MM.1S (cell line): ENCODE results near the gene SPATS2.

Experiments
- DNase-seq: peaks from one replicate; pipeline ENCODE4 v3.0.0-alpha.2; 2015
- H2AFZ ChIP-seq: fragments of 300-600 bp; sonication (generic); 2 replicates; pipeline ENCODE4 v1.6.0; 2016; ENCODE audit warnings: antibody characterized with exemption, low read length
- H3F3A ChIP-seq: fragments of 300-600 bp; sonication (generic); 2 replicates; pipeline ENCODE4 v1.6.1; 2016; ENCODE audit warnings: mild to moderate bottlenecking, antibody characterized with exemption, low read length, moderate library complexity, mixed read lengths; ENCODE audit not compliant: insufficient read depth
- H3K27ac ChIP-seq: fragments of 300-600 bp; sonication (generic); 2 replicates; pipeline ENCODE4 v1.5.1; 2016; ENCODE audit warnings: mild to moderate bottlenecking, low read length
- H3K27me3 ChIP-seq: fragments of 300-600 bp; sonication (generic); replicated peaks from 2 replicates; pipeline ENCODE4 v1.6.0; 2016; ENCODE audit warnings: low read length; ENCODE audit not compliant: insufficient read depth
- H3K36me3 ChIP-seq: fragments of 300-600 bp; sonication (generic); replicated peaks from 2 replicates; pipeline ENCODE4 v1.6.1; 2016; ENCODE audit warnings: mild to moderate bottlenecking, low read length, mixed read lengths; ENCODE audit not compliant: insufficient read depth
- H3K4me1 ChIP-seq: fragments of 300-600 bp; sonication (generic); 2 replicates; pipeline ENCODE4 v1.6.1; 2016; ENCODE audit warnings: low read length, mixed read lengths
- H3K4me2 ChIP-seq: fragments of 300-600 bp; sonication (generic); 2 replicates; pipeline ENCODE4 v1.6.0; 2016; ENCODE audit warnings: low read depth, low read length
- H3K4me3 ChIP-seq: fragments of 300-600 bp; sonication (generic); 2 replicates; pipeline ENCODE4 v1.5.1; 2016; ENCODE audit warnings: low read length, mixed read lengths
- H3K79me2 ChIP-seq: fragments of 300-600 bp; sonication (generic); 2 replicates; pipeline ENCODE4 v1.6.1; 2016; ENCODE audit warnings: mixed run types, low read length, mixed read lengths
- H3K9ac ChIP-seq: fragments of 300-600 bp; sonication (generic); 2 replicates; pipeline ENCODE4 v1.6.1; 2016; ENCODE audit warnings: low read length, mixed read lengths
- H3K9me2 ChIP-seq: fragments of 300-600 bp; sonication (generic); replicated peaks from 2 replicates; pipeline ENCODE4 v1.6.1; 2016; ENCODE audit warnings: mild to moderate bottlenecking, low read length, mixed read lengths; ENCODE audit not compliant: insufficient read depth
- H3K9me3 ChIP-seq: fragments of 300-600 bp; sonication (generic); replicated peaks from 2 replicates; pipeline ENCODE4 v1.6.1; 2016; ENCODE audit warnings: mild to moderate bottlenecking, low read length, mixed read lengths; ENCODE audit not compliant: insufficient read depth
- H4K20me1 ChIP-seq: fragments of 300-600 bp; sonication (generic); 2 replicates; pipeline ENCODE4 v1.6.1; 2016; ENCODE audit warnings: mild to moderate bottlenecking, low read length, moderate library complexity, mixed read lengths; ENCODE audit not compliant: insufficient read depth
- EZH2 ChIP-seq: fragments of 300-600 bp; sonication (generic); optimal IDR thresholded peaks from 2 replicates; pipeline ENCODE3; 2017; ENCODE audit warnings: low read depth, mild to moderate bottlenecking, antibody characterized with exemption, low read length, mixed read lengths
- EZH2phosphoT487 ChIP-seq: fragments of 300-600 bp; sonication (generic); IDR thresholded peaks from 2 replicates; pipeline ENCODE4 v1.6.1; 2018; ENCODE audit warnings: antibody characterized with exemption, low read length
- TF ChIP-seq, protein P1 (sequence below): fragments of 300-600 bp; sonication (generic); IDR thresholded peaks from 2 replicates; pipeline ENCODE4 v1.5.1; 2016; ENCODE audit warnings: antibody characterized with exemption, low read length, mixed read lengths

Gene SPATS2

DNA sequence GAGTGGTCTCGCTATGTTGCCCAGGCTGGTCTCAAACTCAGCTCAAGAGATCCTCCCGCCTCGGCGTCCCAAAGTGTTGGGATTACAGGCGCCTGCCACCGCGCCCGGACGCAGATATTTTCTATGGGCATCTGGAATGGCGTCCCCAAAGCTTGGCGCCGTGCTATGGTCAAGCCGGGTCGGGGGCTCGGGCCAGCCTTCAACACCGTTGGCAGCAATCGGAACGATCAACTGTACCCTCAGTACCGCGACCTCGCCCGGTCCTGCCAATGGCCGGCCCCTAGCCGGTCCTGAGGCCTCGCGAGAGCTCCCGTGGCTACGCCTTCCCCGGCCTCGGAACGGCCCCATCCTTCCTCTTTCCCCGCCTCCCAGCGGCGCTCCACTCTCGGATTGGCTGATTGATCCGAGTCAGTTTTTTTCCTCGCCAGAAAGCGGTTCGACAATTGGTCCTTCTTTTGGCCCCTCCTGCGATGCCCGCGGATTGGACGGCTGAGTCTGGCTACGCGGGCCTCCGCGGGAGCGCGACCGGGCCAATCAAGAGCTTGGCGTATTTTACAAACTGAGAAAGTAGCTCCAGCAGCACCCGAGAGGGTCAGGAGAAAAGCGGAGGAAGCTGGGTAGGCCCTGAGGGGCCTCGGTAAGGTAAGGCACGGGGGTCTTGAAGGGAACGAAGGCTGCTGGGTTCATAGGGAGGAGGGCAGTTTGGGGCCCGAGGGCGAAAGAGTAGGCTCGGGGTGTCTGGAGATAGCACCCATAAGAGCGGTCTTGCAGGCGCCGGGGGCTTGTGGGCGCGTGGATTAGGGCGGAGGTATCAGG lies 44.3 kb upstream of the SPATS2 start, which contains the start of gene TROAP:
Gene TROAP, plus strand, starts transcription at position 548 of the 816 bp plus-strand sequence. CDS start 354 bp downstream, outside the sequence.
- Histone ChIP-seq H3K4me3 (peak within 1 kb of the TSS; percentile 93), H3K4me1 (peaks cover 8% of the 10 kb centered on the region), H3K4me2 (peak within 1 kb of the TSS; percentile 98), H2AFZ (peak within 1 kb of the TSS; percentile 95), H3K79me2 (peaks cover 13% of the 10 kb centered on the region), H3K9me2 (no peaks in the 10 kb centered on the region), H4K20me1 (no peaks in the 10 kb centered on the region), H3K27ac (peak within 1 kb of the TSS; percentile 22; the same call in 1 of the 2 replicates), H3K27me3 (no peaks in the 10 kb centered on the region), H3F3A (no peaks in the 10 kb centered on the region; the same call in 1 of the 2 replicates), H3K36me3 (peaks cover 4% of the 10 kb centered on the region; the same call in 1 of the 2 replicates), H3K9ac (peak within 1 kb of the TSS; percentile 69), H3K9me3 (no peaks in the 10 kb centered on the region)
- peak; percentile 98 for DNase-seq
- TF ChIP-seq, protein P1, sequence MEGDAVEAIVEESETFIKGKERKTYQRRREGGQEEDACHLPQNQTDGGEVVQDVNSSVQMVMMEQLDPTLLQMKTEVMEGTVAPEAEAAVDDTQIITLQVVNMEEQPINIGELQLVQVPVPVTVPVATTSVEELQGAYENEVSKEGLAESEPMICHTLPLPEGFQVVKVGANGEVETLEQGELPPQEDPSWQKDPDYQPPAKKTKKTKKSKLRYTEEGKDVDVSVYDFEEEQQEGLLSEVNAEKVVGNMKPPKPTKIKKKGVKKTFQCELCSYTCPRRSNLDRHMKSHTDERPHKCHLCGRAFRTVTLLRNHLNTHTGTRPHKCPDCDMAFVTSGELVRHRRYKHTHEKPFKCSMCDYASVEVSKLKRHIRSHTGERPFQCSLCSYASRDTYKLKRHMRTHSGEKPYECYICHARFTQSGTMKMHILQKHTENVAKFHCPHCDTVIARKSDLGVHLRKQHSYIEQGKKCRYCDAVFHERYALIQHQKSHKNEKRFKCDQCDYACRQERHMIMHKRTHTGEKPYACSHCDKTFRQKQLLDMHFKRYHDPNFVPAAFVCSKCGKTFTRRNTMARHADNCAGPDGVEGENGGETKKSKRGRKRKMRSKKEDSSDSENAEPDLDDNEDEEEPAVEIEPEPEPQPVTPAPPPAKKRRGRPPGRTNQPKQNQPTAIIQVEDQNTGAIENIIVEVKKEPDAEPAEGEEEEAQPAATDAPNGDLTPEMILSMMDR, result no peak
- TF ChIP-seq EZH2phosphoT487, result no peak
- TF ChIP-seq EZH2, result no peak

DNA sequence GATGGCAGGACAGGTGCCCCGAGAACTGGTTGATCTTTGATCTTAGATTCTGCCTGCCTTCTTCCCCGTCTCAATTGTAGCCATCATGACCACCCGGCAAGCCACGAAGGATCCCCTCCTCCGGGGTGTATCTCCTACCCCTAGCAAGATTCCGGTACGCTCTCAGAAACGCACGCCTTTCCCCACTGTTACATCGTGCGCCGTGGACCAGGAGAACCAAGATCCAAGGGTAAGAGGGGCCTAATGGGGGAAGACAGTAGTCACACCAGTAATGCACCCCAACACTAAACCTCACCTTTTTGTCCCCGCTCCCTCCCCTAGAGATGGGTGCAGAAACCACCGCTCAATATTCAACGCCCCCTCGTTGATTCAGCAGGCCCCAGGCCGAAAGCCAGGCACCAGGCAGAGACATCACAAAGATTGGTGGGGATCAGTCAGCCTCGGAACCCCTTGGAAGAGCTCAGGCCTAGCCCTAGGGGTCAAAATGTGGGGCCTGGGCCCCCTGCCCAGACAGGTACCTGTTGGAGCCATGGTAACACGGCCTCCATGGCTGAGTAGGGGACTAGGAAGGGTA lies 43.7 kb upstream of the SPATS2 start:
- Histone ChIP-seq H4K20me1 (no peaks in the 10 kb centered on the region), H3F3A (no peaks in the 10 kb centered on the region; the same call in 1 of the 2 replicates), H3K79me2 (peaks cover 13% of the 10 kb centered on the region), H3K36me3 (peaks cover 4% of the 10 kb centered on the region; the same call in 1 of the 2 replicates), H3K9ac (peak overlapping the region; percentile 69), H3K4me3 (peak overlapping the region; percentile 93), H3K4me2 (peak overlapping the region; percentile 98), H3K9me2 (no peaks in the 10 kb centered on the region), H3K9me3 (no peaks in the 10 kb centered on the region), H3K27me3 (no peaks in the 10 kb centered on the region), H3K27ac (peak overlapping the region; percentile 22; the same call in 1 of the 2 replicates), H2AFZ (peak overlapping the region; percentile 95), H3K4me1 (peaks cover 8% of the 10 kb centered on the region)
- no peak for DNase-seq
- TF ChIP-seq, protein P1, result no peak
- no peak for TF ChIP-seq EZH2

DNA sequence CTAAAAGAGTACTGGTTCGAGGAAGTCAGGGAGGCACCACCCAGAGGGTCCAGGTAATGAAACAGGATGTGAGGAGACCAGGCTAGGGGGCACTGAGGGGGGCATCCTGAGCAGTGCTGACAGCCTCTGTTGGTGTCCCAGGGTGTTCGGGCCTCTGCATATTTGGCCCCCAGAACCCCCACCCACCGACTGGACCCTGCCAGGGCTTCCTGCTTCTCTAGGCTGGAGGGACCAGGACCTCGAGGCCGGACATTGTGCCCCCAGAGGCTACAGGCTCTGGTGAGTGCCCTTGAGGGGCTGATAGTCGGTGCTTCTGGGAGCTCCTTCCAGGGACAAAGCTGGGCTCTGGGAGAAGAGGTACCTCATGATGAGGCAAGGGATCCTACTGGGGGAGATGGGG lies 41.7 kb upstream of the SPATS2 start:
- DNase-seq, result no peak
- H3F3A ChIP-seq, result no peaks in the 10 kb centered on the region; the same call in 1 of the 2 replicates
- H3K79me2 ChIP-seq, result peaks cover 13% of the 10 kb centered on the region
- peaks cover 4% of the 10 kb centered on the region; the same call in 1 of the 2 replicates for H3K36me3 ChIP-seq
- TF ChIP-seq, protein P1, result no peak
- no peaks in the 10 kb centered on the region for H4K20me1 ChIP-seq
- H3K9me3 ChIP-seq, result no peaks in the 10 kb centered on the region
- H3K27ac ChIP-seq, result no peak overlapping the region
- H3K27me3 ChIP-seq, result no peaks in the 10 kb centered on the region
- peaks cover 8% of the 10 kb centered on the region for H3K4me1 ChIP-seq
- H2AFZ ChIP-seq, result no peak overlapping the region
- no peak overlapping the region for H3K4me3 ChIP-seq
- H3K9ac ChIP-seq, result no peak overlapping the region
- no peaks in the 10 kb centered on the region for H3K9me2 ChIP-seq
- H3K4me2 ChIP-seq, result no peak overlapping the region
